A549 (cell line): ENCODE results near the gene SMIM28. TPM values are rescaled to one million over a fixed set of nuclear protein-coding genes. Genes with fewer than 3 reads are reported as not detected.

ENCODE experiments used
- ATAC-seq, 2 experiments: fragments of 200-7000 bp in 1 of 2; fragments of >200 bp in 1 of 2; cut with Nextera tagmentation in 1 of 2; cut with Tn5 transposase in 1 of 2; 3 replicates each; pipeline versions ENCODE4 v1.8.0 to v1.9.1; 2018 to 2020; ENCODE audit warnings: mild to moderate bottlenecking in 1 of 2, moderate library complexity in 1 of 2
- CTCF ChIA-PET: fragments of 300-600 bp; sonication (Branson Sonifier 250); formaldehyde crosslinking; extraction: SDS; loops from one replicate; lab custom pipeline; 2021; ENCODE audit warnings: antibody characterized with exemption, inconsistent platforms; lab: Yijun Ruan, JAX
- POLR2A ChIA-PET: fragments of 350-600 bp; formaldehyde crosslinking; extraction: SDS; loops from one replicate; lab custom pipeline; 2021; ENCODE audit warnings: antibody characterized with exemption, inconsistent platforms; lab: Yijun Ruan, JAX
- DNase-seq, 2 experiments: peaks; one replicate each; pipeline versions ENCODE4 v3.0.0 to v3.0.0-alpha.2; 2011 to 2016; ENCODE audit warnings: low read depth in 1 of 2, low spot score in 1 of 2
- FAIRE-seq: peaks from 2 replicates; lab custom pipeline; 2011; peaks lifted over from hg19 to GRCh38; lab: Jason Lieb, UNC
- H3K27ac ChIP-seq, 2 experiments: fragments of >200 bp; sonication (Bioruptor Twin); formaldehyde crosslinking; 3 replicates each; pipeline ENCODE4 v1.5.1; 2016 to 2017
- H3K4me1 ChIP-seq: fragments of >200 bp; sonication (Bioruptor Twin); formaldehyde crosslinking; 3 replicates; pipeline ENCODE4 v1.6.1; 2016
- H3K4me2 ChIP-seq: fragments of >200 bp; sonication (Bioruptor Twin); formaldehyde crosslinking; 3 replicates; pipeline ENCODE4 v1.6.1; 2016
- H3K4me3 ChIP-seq: fragments of >200 bp; sonication (Bioruptor Twin); formaldehyde crosslinking; 3 replicates; pipeline ENCODE4 v1.5.1; 2016
- H3K9me3 ChIP-seq: fragments of >200 bp; sonication (Bioruptor Twin); formaldehyde crosslinking; 3 replicates; pipeline ENCODE4 v1.6.1; 2016
- BHLHE40 ChIP-seq: IDR thresholded peaks from 2 replicates; pipeline ENCODE4 v1.6.1; 2012; ENCODE audit warnings: low read depth, low read length, inconsistent platforms
- FOXS1 ChIP-seq: fragments of 250-450 bp; sonication (Bioruptor Pico); IDR thresholded peaks from 2 replicates; pipeline ENCODE4 v1.5.0; 2020; ENCODE audit warnings: mild to moderate bottlenecking, moderate library complexity
- HEYL ChIP-seq: fragments of 250-450 bp; sonication (Bioruptor Pico); IDR thresholded peaks from 2 replicates; pipeline ENCODE4 v1.8.0; 2021; ENCODE audit warnings: mild to moderate bottlenecking, moderate library complexity
- HOXA7 ChIP-seq: fragments of 250-450 bp; sonication (Bioruptor Pico); IDR thresholded peaks from 2 replicates; pipeline ENCODE4 v1.5.0; 2020; ENCODE audit warnings: mild to moderate bottlenecking, moderate library complexity
- MAFK ChIP-seq: fragments of 450-650 bp; IDR thresholded peaks from 2 replicates; pipeline ENCODE4 v1.6.1; 2014; ENCODE audit not compliant: partially characterized antibody
- MYC ChIP-seq: IDR thresholded peaks from 2 replicates; pipeline ENCODE4 v1.6.1; 2012; ENCODE audit warnings: mild to moderate bottlenecking, inconsistent platforms, low read length, improper control_type of control experiment, borderline replicate concordance
- POLR2AphosphoS2 ChIP-seq: conservative IDR thresholded peaks from 2 replicates; pipeline ENCODE4 v1.6.1; 2012; ENCODE audit warnings: low read length, improper control_type of control experiment, inconsistent platforms
- RAD21 ChIP-seq, 2 experiments: fragments of >200 bp in 1 of 2; sonication (Bioruptor Twin) in 1 of 2; formaldehyde crosslinking in 1 of 2; IDR thresholded peaks in 1 of 2; conservative IDR thresholded peaks in 1 of 2; 2 replicates in 1 of 2; 3 replicates in 1 of 2; pipeline ENCODE4 v1.6.1; 2012 to 2018; ENCODE audit warnings: inconsistent platforms in 1 of 2
- RARB ChIP-seq: fragments of 250-450 bp; sonication (Bioruptor Pico); IDR thresholded peaks from 2 replicates; pipeline ENCODE4 v1.8.0; 2021; ENCODE audit warnings: mild to moderate bottlenecking, moderate library complexity
- RCOR1 ChIP-seq: fragments of 150-350 bp; IDR thresholded peaks from 2 replicates; pipeline ENCODE4 v1.6.1; 2014; ENCODE audit warnings: antibody characterized with exemption, low read length, low read depth
- RNF2 ChIP-seq: fragments of 200-600 bp; sonication (generic); IDR thresholded peaks from 2 replicates; pipeline ENCODE4 v1.6.1; 2016; ENCODE audit warnings: low read depth, mild to moderate bottlenecking, antibody characterized with exemption, moderate library complexity, borderline replicate concordance
- ZFP36 ChIP-seq: fragments of 450-650 bp; IDR thresholded peaks from 2 replicates; pipeline ENCODE4 v1.6.1; 2014; ENCODE audit warnings: borderline replicate concordance; ENCODE audit not compliant: partially characterized antibody
- ZNF302 ChIP-seq: fragments of 250-450 bp; sonication (Bioruptor Pico); IDR thresholded peaks from 2 replicates; pipeline ENCODE4 v1.9.0; 2021; ENCODE audit warnings: inconsistent platforms, mild to moderate bottlenecking, moderate library complexity
- ZSCAN20 ChIP-seq: fragments of 250-450 bp; sonication (Bioruptor Pico); IDR thresholded peaks from 2 replicates; pipeline ENCODE4 v1.8.0; 2022; ENCODE audit warnings: mild to moderate bottlenecking, moderate library complexity
- WGBS: methylation state at CpG from one replicate; pipeline ENCODE4 v1.1.6; 2017; ENCODE audit errors: missing lambda C conversion rate; 5-methylcytosine and 5-hydroxymethylcytosine counted together
- polyA plus RNA-seq, 4 experiments: library from polyadenylated mRNA; depleted of rRNA in 3 of 4; stranded (reverse); fragments of >200 nt; fragmentation: RNase III in 1 of 4; extraction: RNeasy Plus Mini Kit Qiagen cat#74134 plus additional on column Dnase treatment in 1 of 4; gene quantifications; 2 replicates in 3 of 4; 3 replicates in 1 of 4; pipeline ENCODE4 v1.2.3, GENCODE V29; 2011 to 2017
- TF ChIP-seq, protein P1 (sequence below): fragments of 250-450 bp; sonication (Bioruptor Pico); IDR thresholded peaks from 2 replicates; pipeline ENCODE4 v1.5.0; 2020; ENCODE audit warnings: low read depth, mild to moderate bottlenecking, moderate library complexity
- TF ChIP-seq, protein P2 (sequence below): IDR thresholded peaks from 2 replicates; pipeline ENCODE4 v1.6.1; 2012
- TF ChIP-seq, protein P3 (sequence below): fragments of 200-600 bp; sonication (generic); IDR thresholded peaks from 2 replicates; pipeline ENCODE4 v1.6.1; 2016; ENCODE audit warnings: antibody characterized with exemption, mild to moderate bottlenecking, moderate library complexity

SMIM28 gene
- polyA plus RNA-seq, 2 of the 4 experiments (the other 2 are of a cell fraction) = not detected

DNA sequence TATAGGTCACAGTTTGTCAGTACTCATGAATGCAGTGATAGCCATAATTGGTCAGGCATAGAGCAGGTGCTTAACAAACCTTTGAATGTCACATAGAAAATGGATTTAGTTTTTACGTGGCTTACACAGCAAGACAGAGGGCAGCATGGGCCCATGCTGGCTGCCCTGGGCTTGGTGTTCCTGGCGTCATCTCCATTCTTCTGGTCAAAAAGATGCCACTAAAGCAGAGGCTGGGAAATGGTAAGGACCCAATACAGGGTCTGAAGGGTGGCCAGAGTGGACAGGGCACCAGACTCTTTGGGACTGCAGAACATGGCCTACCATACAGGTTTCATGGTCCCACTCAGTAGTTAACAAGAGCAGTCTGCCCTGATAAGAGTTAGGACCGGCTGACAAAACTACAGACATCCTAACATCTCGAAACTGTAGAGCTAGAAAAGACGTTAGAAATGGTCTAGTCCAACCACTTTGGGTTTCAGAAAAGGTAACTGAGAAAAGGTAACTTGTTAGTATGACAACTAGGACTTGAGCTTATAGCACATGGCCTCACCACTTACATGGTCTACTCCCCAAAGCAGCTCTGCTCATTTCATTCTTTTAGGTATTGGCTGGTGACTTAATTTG is 48.9 kb downstream of the SMIM28 start:
- POLR2A ChIA-PET = no interaction called here
- FAIRE-seq = no peak
- CTCF ChIA-PET = interaction anchor here (0.6 to 9.2 kb wide), 8 partner anchors 21 to 340 kb away, joined by 3 to 85 read pairs (median 10); partner anchors contain the start of gene HEBP2
- no peak overlapping the region for H3K4me3 ChIP-seq
- ATAC-seq = no peak
- H3K9me3 ChIP-seq = no peaks in the 10 kb centered on the region
- no peaks in the 10 kb centered on the region for H3K4me1 ChIP-seq
- no peak overlapping the region for H3K4me2 ChIP-seq
- TF ChIP-seq MAFK = no peak
- TF ChIP-seq ZNF302 = no peak
- TF ChIP-seq RNF2 = no peak
- no peak for TF ChIP-seq HOXA7
- TF ChIP-seq MYC = no peak
- no peak for TF ChIP-seq HEYL
- TF ChIP-seq, protein P1, sequence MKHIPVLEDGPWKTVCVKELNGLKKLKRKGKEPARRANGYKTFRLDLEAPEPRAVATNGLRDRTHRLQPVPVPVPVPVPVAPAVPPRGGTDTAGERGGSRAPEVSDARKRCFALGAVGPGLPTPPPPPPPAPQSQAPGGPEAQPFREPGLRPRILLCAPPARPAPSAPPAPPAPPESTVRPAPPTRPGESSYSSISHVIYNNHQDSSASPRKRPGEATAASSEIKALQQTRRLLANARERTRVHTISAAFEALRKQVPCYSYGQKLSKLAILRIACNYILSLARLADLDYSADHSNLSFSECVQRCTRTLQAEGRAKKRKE (CRISPR knock-in tag) = no peak
- TF ChIP-seq ZSCAN20 = no peak
- TF ChIP-seq RAD21 (conservative IDR thresholded peaks at IDR 0.05 in 1 of 2, IDR thresholded peaks at IDR 0.05 in 1 of 2) = no peak
- no peak for TF ChIP-seq FOXS1 (CRISPR knock-in tag)
- no peak for TF ChIP-seq ZFP36
- no peak for TF ChIP-seq BHLHE40
- H3K27ac ChIP-seq = no peak overlapping the region
- WGBS = 73% methylated on average over 5 of the region's 5 CpGs
- DNase-seq = no peak

DNA sequence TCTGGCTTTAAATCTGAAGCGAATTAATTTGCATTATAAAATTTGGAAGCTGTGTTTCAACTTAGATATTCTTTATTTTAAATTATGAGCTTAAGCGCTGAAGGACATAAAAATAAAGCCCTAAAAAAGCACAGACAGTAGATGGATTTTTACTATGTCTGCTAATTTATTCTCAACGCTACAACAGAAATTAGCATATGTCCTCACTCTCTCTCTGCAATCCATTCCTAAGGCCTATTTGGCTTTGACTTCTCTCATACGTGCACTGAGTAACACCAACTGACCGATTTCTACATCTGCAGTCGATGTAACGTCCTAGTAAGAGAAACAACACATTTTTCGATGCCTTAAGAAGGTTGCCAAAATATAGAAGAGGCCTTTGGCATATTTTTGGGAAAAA is 50.0 kb downstream of the SMIM28 start:
- POLR2A ChIA-PET = no interaction called here
- H3K9me3 ChIP-seq = no peaks in the 10 kb centered on the region
- 90% methylated on average over 8 of the region's 8 CpGs for WGBS
- CTCF ChIA-PET = interaction anchor here (0.6 to 9.2 kb wide), 10 partner anchors 13 to 339 kb away, joined by 3 to 85 read pairs (median 13); no protein-coding TSS in a partner anchor
- H3K4me3 ChIP-seq = no peak overlapping the region
- FAIRE-seq = no peak
- TF ChIP-seq BHLHE40 (no peak), RCOR1 (no peak), RARB (CRISPR knock-in tag) (no peak), FOXS1 (CRISPR knock-in tag) (no peak), POLR2AphosphoS2 (no peak)
- TF ChIP-seq, protein P2, sequence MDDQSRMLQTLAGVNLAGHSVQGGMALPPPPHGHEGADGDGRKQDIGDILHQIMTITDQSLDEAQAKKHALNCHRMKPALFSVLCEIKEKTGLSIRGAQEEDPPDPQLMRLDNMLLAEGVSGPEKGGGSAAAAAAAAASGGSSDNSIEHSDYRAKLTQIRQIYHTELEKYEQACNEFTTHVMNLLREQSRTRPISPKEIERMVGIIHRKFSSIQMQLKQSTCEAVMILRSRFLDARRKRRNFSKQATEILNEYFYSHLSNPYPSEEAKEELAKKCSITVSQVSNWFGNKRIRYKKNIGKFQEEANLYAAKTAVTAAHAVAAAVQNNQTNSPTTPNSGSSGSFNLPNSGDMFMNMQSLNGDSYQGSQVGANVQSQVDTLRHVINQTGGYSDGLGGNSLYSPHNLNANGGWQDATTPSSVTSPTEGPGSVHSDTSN = no peak
- TF ChIP-seq, protein P3, sequence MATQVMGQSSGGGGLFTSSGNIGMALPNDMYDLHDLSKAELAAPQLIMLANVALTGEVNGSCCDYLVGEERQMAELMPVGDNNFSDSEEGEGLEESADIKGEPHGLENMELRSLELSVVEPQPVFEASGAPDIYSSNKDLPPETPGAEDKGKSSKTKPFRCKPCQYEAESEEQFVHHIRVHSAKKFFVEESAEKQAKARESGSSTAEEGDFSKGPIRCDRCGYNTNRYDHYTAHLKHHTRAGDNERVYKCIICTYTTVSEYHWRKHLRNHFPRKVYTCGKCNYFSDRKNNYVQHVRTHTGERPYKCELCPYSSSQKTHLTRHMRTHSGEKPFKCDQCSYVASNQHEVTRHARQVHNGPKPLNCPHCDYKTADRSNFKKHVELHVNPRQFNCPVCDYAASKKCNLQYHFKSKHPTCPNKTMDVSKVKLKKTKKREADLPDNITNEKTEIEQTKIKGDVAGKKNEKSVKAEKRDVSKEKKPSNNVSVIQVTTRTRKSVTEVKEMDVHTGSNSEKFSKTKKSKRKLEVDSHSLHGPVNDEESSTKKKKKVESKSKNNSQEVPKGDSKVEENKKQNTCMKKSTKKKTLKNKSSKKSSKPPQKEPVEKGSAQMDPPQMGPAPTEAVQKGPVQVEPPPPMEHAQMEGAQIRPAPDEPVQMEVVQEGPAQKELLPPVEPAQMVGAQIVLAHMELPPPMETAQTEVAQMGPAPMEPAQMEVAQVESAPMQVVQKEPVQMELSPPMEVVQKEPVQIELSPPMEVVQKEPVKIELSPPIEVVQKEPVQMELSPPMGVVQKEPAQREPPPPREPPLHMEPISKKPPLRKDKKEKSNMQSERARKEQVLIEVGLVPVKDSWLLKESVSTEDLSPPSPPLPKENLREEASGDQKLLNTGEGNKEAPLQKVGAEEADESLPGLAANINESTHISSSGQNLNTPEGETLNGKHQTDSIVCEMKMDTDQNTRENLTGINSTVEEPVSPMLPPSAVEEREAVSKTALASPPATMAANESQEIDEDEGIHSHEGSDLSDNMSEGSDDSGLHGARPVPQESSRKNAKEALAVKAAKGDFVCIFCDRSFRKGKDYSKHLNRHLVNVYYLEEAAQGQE = no peak
- no peak for DNase-seq
- H3K4me1 ChIP-seq = no peaks in the 10 kb centered on the region
- ATAC-seq = no peak
- H3K4me2 ChIP-seq = no peak overlapping the region
- H3K27ac ChIP-seq = no peak overlapping the region
